Stomach (tissue), 9 donors: Measurements from ENCODE around the gene KLRF1. TPM values are rescaled to one million over a fixed set of nuclear protein-coding genes. Genes with fewer than 3 reads are reported as not detected.

Experiments
- DNase-seq, 2 donors: peaks; one replicate each; pipeline versions ENCODE4 v3.0.0 to v3.0.0-alpha.2; 2013 to 2019
- H3K27ac ChIP-seq, 5 donors: fragments of 200-600 bp in 4 of 5; sonication (generic) in 4 of 5; one replicate each; pipeline ENCODE4 v1.5.1; 2013 to 2019; ENCODE audit warnings: mild to moderate bottlenecking in 1 of 5, moderate library complexity in 1 of 5
- H3K27me3 ChIP-seq, 3 donors: fragments of 200-600 bp; sonication (generic); one replicate each; pipeline ENCODE4 v1.5.1; 2017 to 2019; ENCODE audit warnings: mixed run types in 1 of 3
- H3K36me3 ChIP-seq, 4 donors: fragments of 200-600 bp; sonication (generic); 1 replicate in 3 of 4; 2 replicates in 1 of 4; pipeline ENCODE4 v1.5.1; 2016 to 2019
- H3K4me1 ChIP-seq, 4 donors: fragments of 200-600 bp; sonication (generic); one replicate each; pipeline ENCODE4 v1.5.1; 2016 to 2019
- H3K4me3 ChIP-seq, 4 donors: fragments of 200-600 bp; sonication (generic) in 3 of 4; one replicate each; pipeline ENCODE4 v1.5.1; 2016 to 2019; ENCODE audit warnings: mild to moderate bottlenecking in 1 of 4
- H3K9me3 ChIP-seq, 4 donors: fragments of 200-600 bp; sonication (generic); one replicate each; pipeline ENCODE4 v1.5.1; 2016 to 2019
- EP300 ChIP-seq: sonication (generic); formaldehyde crosslinking; IDR thresholded peaks from one replicate; pipeline ENCODE4 v1.6.1; 2017; ENCODE audit warnings: antibody characterized with exemption
- POLR2A ChIP-seq, 4 donors: fragments of 450-650 bp; IDR thresholded peaks; one replicate each; pipeline ENCODE4 v1.6.1; 2016; ENCODE audit warnings: antibody characterized with exemption in 4 of 4, control low read depth in 2 of 4, mild to moderate bottlenecking in 1 of 4, moderate library complexity in 1 of 4
- POLR2AphosphoS5 ChIP-seq, 3 donors: sonication (generic); formaldehyde crosslinking; IDR thresholded peaks; one replicate each; pipeline ENCODE4 v1.6.1; 2016; ENCODE audit warnings: antibody characterized with exemption in 3 of 3
- WGBS, 5 donors: extraction: QIAGEN DNeasy Blood & Tissue Kit in 3 of 5; methylation state at CpG; one replicate each; pipeline versions ENCODE4 v1.1.5 to v1.1.7; 2013 to 2018; 5-methylcytosine and 5-hydroxymethylcytosine counted together
- intact Hi-C: fragments of 100-400 bp; cut with DNase I; formaldehyde crosslinking; loops from one replicate; pipeline ENCODE4 v1.15.1; 2023; ENCODE audit warnings: low total_unique reads
- polyA plus RNA-seq, 3 donors: library from polyadenylated mRNA; stranded (reverse); fragments of 200-250 nt; gene quantifications; one replicate each; pipeline ENCODE4 v1.2.3, GENCODE V29; 2013
- total RNA-seq, 5 donors: library from RNA; depleted of rRNA; stranded (reverse); fragments of >200 nt; gene quantifications; one replicate each; pipeline versions ENCODE4 v1.1.0 to v1.2.3, GENCODE V29; 2014 to 2016
- TF ChIP-seq, protein P1 (sequence below), 7 experiments: fragments of 450-650 bp in 4 of 7; fragments of 200-600 bp in 3 of 7; sonication (generic) in 3 of 7; IDR thresholded peaks; one replicate each; pipeline ENCODE4 v1.5.1; 2016 to 2019; ENCODE audit warnings: antibody characterized with exemption in 7 of 7, control low read depth in 2 of 7, mild to moderate bottlenecking in 1 of 7
- donor health status: healthy with polysubstance abuse.
- donor health status: Bipolar disorder and iron deficiency.
- donor health status: healthy.

The KLRF1 gene
- total and polyA plus RNA-seq, 8 donors = 0.78 to 4.5 (median 2.2) TPM; not detected in 3

DNA sequence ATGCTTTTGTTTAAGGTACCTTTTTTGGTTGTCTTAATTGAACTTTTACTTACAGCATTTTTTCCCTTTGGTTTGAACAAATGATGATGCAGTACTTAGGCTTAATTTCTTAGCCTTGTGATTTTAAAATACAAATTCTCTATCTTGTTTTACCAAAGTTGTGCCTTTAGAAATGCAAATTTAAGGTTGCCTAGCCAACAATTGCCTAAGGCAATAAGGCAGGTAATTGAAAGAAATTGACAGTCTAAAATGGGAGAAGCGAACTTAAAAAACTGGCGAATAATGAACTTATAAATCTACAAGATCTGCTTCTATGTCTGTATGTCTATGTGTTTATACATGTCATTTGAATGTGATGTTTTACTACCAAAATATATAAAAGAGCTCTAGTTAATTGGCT lies 43.0 kb upstream of the KLRF1 start:
- no peak for DNase-seq
- WGBS, 5 donors = 91 to 95% (median 92%) methylated on average over 2 of the region's 2 CpGs
- H3K27me3 ChIP-seq = no peaks in the 10 kb centered on the region
- no peaks in the 10 kb centered on the region for H3K36me3 ChIP-seq
- no peak overlapping the region for H3K4me3 ChIP-seq
- no peak overlapping the region for H3K27ac ChIP-seq
- no peaks in the 10 kb centered on the region for H3K4me1 ChIP-seq
- H3K9me3 ChIP-seq = no peaks in the 10 kb centered on the region
- intact Hi-C loops = no loop called here
- TF ChIP-seq, protein P1, sequence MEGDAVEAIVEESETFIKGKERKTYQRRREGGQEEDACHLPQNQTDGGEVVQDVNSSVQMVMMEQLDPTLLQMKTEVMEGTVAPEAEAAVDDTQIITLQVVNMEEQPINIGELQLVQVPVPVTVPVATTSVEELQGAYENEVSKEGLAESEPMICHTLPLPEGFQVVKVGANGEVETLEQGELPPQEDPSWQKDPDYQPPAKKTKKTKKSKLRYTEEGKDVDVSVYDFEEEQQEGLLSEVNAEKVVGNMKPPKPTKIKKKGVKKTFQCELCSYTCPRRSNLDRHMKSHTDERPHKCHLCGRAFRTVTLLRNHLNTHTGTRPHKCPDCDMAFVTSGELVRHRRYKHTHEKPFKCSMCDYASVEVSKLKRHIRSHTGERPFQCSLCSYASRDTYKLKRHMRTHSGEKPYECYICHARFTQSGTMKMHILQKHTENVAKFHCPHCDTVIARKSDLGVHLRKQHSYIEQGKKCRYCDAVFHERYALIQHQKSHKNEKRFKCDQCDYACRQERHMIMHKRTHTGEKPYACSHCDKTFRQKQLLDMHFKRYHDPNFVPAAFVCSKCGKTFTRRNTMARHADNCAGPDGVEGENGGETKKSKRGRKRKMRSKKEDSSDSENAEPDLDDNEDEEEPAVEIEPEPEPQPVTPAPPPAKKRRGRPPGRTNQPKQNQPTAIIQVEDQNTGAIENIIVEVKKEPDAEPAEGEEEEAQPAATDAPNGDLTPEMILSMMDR (IDR thresholded peaks at IDR 0.05) = no peak
- TF ChIP-seq EP300 (no peak), POLR2A (IDR thresholded peaks at IDR 0.05) (no peak), POLR2AphosphoS5 (IDR thresholded peaks at IDR 0.05) (no peak)

DNA sequence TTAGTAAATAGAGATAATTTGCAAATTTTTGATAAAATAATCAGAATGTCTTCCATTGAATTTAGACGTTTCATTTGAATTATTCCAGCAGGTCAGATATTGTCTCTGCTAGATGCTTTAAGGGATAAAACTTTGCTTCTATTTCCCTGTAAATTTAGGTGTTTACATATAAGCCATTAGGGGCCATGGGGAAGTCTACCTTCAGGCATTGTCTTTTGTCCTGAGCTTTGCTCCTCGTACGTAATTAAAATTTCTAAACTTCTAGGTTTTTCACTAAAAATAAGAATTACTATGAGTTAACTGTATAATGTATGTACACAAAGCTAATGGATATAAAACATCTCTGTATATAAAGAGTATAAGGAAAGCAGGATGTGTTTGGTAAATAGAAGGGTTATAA lies 42.5 kb upstream of the KLRF1 start:
- no peak overlapping the region for H3K4me3 ChIP-seq
- no peaks in the 10 kb centered on the region for H3K36me3 ChIP-seq
- WGBS, 5 donors = 46 to 71% (median 50%) methylated on average over 3 of the region's 3 CpGs
- no peaks in the 10 kb centered on the region for H3K4me1 ChIP-seq
- H3K27me3 ChIP-seq = no peaks in the 10 kb centered on the region
- no peak overlapping the region for H3K27ac ChIP-seq
- H3K9me3 ChIP-seq = peaks cover 0 to 1% (median 0%) of the 10 kb centered on the region in 4 donors
- DNase-seq = no peak
- intact Hi-C loops = no loop called here
- TF ChIP-seq POLR2A (IDR thresholded peaks at IDR 0.05) = no peak
- TF ChIP-seq, protein P1 (IDR thresholded peaks at IDR 0.05) = no peak
- TF ChIP-seq EP300 = no peak

DNA sequence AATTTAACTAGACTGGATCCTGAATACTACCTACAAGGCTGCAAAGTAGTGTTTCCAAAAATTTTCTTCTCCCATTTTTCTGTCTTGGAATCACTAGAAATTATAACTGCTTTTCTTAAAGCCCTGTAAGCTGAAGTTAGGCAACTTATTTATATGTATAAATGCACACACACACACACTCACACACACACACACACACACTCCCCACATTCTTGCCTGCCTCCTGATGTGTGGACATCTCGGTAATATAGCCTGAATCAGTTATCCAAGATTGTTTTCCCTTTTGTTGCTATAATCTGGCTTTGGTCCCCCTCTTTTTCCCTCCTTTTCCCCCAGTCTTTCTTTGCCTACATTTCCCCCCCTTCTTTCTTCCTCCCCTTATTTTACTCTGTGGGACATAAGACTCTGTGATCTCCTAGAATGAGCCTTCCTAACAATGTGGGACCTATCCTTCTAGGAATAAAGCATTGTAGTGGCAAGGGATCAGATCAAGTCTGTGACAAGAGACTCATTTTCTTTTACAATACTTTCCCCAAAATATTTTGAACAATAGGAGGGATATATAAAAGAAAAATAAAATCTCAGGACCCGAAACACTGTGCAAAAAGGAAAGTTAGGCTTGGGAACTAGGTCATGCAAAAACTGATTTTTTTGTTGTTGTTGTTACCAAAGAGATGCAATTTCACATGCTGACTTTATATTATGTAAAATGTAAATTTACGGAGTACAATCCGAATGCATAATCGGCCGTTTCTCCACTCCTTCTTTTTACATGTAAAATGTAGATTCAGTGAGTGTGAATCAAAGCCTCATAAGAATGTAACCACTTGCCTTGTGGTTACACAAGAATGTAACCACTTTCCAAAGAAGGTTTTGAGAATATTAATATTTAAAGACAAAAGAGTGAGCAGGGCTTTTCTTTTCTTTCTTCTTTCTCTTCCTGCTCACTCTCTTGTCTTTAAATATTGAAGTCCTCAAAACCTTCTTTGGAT lies 40.3 kb upstream of the KLRF1 start:
- no peaks in the 10 kb centered on the region for H3K36me3 ChIP-seq
- H3K4me3 ChIP-seq = no peak overlapping the region
- H3K9me3 ChIP-seq = peaks cover 0 to 4% (median 0%) of the 10 kb centered on the region in 4 donors
- DNase-seq = no peak
- 73 to 84% (median 75%) methylated on average over 6 of the region's 6 CpGs for WGBS, 5 donors
- no peak overlapping the region for H3K27ac ChIP-seq
- intact Hi-C loops = no loop called here
- no peaks in the 10 kb centered on the region for H3K27me3 ChIP-seq
- TF ChIP-seq, protein P1 (IDR thresholded peaks at IDR 0.05) = no peak
- TF ChIP-seq EP300 = no peak
- no peak for TF ChIP-seq POLR2A (IDR thresholded peaks at IDR 0.05)
- TF ChIP-seq POLR2AphosphoS5 (IDR thresholded peaks at IDR 0.05) = no peak
- no peaks in the 10 kb centered on the region for H3K4me1 ChIP-seq

DNA sequence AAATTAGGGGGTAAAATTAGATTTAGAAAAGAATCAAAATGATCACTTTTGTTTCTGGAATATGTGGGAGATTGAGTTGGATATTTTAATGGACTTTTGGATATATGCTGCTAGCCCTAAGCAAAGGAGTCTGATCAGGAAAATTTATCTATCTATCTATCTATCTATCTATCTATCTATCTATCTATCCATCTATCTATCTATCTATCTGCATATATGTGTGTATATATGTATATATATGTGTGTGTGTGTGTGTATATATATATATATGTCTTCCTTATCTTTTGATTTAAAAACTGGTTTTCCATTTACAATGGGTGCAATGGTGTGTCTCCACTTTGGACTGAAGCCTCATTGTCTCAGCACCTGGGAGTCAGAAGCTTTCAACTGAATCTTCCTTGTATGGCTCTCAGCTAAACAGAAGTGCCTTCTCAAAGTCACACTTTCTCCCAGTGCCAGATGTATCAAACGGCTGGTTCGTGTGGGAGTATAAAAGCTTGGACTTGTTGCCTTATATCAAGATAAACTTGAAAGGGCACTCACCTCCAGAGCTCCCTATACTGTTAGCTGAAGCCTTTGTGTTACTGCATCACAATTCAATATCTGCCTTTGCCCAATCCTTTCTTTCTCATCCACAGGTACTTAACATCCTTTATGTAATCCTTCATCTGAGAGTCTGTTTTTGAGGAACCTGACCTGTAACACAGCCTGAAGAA lies 34.9 kb upstream of the KLRF1 start:
- Histone ChIP-seq H3K36me3 (no peaks in the 10 kb centered on the region), H3K4me3 (no peak overlapping the region), H3K4me1 (peaks cover 0 to 16% (median 0%) of the 10 kb centered on the region in 4 donors), H3K27me3 (no peaks in the 10 kb centered on the region), H3K9me3 (peaks cover 0 to 4% (median 0%) of the 10 kb centered on the region in 4 donors), H3K27ac (no peak overlapping the region)
- no peak for DNase-seq
- TF ChIP-seq POLR2AphosphoS5 (IDR thresholded peaks at IDR 0.05) (no peak), EP300 (no peak), POLR2A (IDR thresholded peaks at IDR 0.05) (no peak)
- 6 to 49% (median 28%) methylated on average over 2 of the region's 2 CpGs for WGBS, 5 donors
- intact Hi-C loops = no loop called here
